Stimulated activated CD8-positive, alpha-beta memory T cell treated with anti-CD3 and anti-CD28 coated beads, Interleukin-15, amount 100 ng/mL, for 24 hours (primary cell): ENCODE data around the gene TLR1.
"Not testable (repeated sequence)": the region's sequence is repeated elsewhere in the genome, so short reads cannot be mapped to it uniquely, and the experiment has no call there.

Source experiments
- DNase-seq: peaks from one replicate; pipeline ENCODE4 v3.0.0-alpha.2; 2020; ENCODE audit warnings: low read depth

Gene TLR1

DNA sequence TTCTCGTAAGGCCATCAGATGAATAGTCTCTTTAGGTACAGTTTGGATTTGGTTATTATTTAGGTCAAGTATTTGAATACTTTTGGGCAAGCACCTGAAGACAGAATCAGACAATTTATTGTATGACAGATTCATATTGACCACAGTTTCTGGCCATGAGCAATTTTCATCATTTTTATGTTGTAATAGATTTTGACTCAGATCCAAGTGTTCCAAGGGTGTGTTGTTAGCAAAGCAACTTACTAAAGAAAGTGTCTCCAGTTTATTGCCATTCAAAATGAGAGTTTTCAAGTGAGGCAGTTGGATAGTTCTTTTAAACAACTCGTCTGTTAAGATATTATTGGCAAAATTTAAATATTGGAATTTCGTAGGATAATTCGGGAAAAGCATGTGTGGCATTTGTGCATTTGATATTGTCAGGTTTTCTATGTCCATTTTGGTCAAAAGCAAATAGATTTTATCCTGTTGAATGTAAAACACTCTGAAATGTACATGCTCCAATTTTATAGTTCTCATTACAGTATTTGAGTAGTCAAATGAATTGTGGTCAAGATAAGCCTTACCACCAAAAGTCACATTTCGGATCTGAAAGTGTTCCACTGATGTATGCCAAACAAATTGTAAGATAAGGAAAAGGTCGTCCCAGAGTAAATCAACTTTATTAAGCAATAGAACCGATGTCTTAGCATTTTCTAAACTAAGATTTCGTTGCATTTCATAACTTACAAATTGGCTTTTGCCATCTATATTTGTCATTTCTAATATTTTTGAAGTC, 30.2 kb downstream of the TLR1 start:
- no peak for DNase-seq

DNA sequence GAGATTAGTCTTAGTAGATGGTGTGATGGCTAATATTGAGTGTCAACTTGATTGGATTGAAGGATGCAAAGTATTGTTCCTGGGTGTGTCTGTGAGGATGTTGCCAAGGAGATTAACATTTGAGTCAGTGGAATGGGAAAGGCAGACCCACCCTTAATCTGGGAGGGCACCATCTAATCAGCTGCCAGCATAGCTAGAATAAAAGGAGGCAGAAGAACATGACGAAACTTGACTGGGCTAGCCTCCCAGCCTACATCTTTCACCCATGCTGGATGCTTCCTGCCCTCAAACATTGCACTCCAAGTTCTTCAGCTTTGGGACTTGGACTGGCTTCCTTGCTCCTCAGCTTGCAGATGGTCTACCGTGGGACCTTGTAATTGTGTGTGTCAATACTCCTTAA, 34.3 kb downstream of the TLR1 start:
- not testable (repeated sequence) for DNase-seq

DNA sequence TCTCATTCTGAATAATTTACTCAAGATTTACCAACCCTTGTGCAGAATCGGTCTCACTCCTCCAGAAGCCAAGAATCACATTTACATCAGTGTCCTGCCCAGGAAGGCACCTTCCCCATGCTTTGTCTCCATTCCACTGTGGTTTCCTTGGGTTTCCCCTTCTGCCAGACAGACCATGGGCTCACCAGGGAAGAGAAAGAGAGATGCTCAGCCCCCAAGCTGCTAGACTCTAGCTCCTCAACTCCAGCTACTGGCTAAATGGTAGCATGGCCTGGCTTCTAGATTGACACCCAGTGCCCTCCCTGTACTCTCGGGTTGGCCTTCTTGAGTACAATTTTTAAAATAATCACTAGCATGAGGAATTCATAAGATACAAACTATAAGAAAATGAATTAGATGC, 34.7 kb downstream of the TLR1 start:
- DNase-seq = no peak

DNA sequence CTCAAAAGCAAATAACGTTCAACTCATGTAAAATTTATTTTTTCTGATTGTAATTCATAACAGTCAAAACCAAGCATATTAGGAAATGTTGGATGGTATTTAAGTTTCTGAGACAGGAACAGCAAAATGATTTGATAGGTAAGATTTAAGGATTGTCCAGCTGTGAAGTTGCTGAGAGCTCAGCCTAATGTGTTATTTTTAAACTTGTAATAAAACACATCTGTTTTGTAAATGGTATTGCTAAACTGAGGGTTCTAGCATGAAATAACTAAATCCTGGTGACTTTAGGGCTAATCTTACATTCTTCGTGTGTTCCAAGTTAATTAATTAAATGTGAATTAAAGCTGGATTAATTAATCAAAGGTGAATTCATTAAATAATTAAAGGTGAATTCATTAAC, 35.1 kb downstream of the TLR1 start:
- no peak for DNase-seq

DNA sequence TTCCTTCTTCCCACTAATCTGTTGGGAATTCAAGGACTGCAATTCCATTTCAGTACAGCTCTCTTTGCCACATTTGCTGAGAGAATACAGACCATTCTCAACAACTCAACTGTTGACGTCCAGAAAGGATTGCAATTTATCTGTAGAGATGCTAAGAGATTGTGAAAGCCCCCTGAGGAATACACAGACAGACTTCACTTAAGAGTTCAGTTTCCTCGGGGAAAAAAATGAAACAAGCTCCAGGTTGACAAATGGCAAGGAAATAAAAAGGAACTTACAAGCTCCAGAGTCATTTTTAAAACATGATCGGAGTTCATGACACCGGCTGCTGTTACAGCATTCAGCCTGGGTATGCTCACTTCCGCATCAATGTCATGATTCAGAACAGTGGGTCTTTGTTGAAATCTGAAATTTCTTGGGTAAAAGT, 35.6 kb downstream of the TLR1 start:
- no peak for DNase-seq

DNA sequence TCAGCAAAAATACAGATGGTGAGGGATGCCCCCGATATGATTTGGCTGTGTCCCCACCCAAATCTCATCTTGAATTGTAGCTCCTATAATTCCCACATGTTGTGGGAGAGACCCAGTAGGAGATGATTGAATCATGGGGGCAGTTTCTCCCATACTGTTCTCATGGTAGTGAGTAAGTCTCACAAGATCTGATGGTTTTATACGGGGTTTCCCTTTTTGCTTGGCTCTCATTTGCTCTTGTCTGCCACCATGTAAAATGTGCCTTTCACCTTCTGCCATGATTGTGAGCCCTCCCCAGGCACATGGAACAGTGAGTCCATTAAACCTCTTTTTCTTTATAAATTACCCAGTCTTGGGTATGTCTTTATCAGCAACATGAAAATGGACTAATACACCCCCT, 37.7 kb downstream of the TLR1 start:
- DNase-seq = not testable (repeated sequence)

DNA sequence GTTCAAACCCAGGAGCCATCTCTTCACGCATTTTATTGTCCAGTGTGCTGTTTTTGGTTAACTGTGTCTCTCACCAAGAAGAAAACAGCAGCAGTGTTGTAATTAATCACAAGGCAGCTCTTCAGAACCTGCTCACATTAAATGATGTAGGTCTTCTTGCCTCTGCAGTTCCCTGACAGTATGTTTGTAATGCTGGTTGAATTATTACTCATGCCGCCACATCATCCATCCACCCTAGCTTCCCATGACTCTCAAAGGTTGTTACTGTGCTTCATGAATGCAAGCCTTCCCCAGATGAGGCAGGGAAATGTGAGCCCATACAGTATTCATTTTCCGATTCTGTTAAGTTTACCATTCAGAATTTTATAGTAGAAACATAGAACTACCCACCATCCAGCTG, 39.2 kb downstream of the TLR1 start:
- no peak for DNase-seq

DNA sequence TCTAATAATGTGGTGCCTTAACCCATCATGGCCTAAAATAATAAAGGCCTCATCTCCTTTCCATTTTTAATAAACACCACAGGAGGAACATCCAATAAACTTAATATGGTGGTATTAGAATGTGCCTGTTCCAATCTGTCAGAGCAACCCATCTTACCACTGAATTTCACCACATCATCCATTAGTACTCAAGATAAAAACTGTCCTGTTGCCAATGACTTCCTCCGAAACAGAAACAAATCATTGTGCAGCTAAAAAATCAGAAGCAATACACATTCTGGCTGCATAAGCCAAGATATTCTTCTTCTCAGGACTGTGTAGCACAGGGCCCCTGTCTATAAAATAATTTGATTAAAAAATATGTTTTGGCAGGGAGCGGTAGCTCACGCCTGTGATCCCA, 40.3 kb downstream of the TLR1 start:
- no peak for DNase-seq

DNA sequence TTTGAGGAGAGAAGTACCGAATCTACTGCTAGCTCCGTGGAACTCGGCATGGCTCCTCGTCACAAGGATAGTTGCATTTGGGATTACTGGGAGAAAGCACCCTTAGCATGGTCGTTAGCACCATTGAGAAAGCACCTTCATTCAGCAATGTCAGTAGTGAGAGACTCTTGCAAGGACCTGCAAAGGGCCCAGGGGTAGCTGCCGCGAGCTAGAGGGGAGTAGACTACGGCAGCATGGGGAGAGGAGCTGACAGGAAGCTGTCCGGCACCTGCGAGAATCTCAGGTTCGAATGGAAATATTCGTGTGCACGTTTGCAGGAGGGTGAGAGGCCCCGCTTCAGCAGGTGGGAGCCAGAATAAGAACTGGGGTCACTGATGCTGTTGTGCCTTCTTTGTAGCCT, 42.0 kb downstream of the TLR1 start:
- no peak for DNase-seq

DNA sequence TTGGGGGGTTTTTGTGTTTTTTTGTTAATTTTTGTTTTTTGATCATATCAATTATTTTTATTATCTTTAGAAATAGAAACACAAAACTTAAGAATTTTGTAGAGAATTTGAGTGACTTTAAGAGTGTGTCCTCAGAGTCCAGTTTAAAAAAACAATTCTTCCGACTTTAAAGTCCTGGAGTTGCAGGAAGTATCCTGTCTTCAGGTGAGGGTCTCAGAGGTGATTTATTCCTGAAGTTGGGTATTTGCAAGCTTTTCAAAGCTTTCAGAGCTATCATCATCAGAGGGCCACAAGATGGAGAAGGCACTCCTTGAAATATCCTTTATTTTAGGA, 44.8 kb downstream of the TLR1 start:
- no peak for DNase-seq

DNA sequence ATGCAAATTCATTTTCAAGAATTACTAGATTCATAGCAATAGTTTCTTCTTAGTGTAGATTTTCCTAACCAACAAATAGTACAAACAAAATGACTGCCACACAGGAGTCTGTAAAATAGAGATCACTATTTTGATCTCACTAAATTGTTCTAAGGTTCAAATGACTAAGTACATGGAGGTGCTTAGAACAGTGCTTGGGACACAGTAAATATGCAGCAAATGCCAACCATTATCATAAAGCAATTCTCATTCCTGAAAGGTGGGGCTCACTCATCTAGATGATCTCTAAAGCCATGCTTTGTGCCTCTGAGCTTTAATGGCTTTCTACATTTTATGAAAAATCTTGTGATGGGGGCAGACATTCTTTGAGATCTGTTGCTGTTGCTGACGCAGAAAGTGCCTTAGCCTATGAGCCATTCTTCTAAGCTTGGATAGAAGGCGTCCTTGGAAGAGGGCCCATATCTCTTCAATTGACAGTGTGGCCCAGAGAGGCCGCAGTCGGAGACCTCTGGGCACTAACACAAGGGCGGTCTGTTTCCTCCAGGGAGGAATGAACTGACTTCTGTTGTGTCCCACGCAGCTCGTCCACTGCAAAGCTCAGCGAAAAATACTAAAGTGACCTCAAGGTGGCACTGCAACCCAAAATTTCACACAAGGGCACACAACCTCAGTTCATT, 45.3 kb downstream of the TLR1 start:
- DNase-seq = peak; percentile 7

DNA sequence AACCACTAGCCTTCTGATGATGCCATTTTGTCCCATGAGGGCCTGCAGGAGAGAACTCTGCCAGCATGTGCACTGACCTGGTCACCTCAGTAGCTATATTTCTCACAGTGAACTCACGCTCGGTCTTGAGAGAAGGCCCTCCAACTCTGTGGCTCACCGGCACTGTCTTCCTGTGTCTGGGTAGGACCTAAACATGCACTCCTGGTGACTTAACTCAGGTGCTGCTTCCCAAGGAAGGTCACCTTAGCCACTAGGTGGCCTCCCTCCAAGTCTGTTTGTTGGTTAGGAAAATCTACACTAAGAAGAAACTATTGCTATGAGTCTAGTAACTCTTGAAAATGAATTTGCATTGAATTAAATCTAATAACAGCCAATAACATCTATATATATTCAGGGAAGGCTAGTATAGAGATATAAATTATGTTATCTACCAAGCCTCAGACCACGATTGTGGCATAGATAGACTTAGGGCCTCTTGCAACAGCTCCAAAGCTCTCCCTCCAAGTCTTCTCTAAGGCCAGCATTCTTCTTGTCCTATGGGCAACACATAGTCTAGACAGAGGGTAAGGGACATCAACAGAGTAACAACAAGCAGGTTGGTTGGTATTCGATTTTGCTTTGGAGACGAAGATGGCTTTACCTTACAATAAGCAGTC, 46.5 kb downstream of the TLR1 start:
- no peak for DNase-seq

DNA sequence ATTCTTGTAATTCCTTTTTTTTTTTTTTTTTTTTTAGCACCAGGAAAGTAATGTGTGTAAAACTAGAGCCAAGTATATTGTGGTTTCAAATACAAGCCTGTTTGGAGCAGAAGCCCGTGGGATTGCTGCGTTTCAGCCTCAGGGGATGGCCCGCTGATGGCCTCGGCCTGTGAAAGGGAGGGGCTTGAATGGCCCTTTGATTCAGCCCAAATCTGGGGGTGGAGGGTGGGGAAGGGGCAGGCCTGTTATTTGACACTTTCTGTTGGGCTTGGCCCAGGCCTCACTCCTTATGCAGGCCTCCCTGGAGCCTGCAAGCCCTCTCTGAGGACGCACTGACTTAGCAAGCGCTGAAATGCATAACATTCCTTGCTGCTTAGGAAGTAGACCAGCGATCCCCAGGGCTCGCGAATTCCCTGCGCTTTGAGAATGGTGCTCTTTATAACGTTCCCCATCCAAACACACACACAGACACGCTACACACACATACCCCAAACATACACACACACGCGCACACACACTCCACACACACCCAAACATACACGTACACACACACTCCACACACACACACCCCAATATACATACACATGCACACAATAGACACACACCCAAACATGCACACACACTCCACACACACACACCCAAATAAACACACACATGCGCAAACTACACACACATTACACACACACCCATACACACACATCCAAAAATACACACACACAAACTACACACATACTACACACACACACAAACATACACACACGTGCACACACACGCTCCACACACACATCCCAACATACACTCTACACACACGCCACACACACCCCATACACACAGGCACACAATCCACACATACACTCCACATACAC, 51.4 kb downstream of the TLR1 start:
- no peak for DNase-seq

DNA sequence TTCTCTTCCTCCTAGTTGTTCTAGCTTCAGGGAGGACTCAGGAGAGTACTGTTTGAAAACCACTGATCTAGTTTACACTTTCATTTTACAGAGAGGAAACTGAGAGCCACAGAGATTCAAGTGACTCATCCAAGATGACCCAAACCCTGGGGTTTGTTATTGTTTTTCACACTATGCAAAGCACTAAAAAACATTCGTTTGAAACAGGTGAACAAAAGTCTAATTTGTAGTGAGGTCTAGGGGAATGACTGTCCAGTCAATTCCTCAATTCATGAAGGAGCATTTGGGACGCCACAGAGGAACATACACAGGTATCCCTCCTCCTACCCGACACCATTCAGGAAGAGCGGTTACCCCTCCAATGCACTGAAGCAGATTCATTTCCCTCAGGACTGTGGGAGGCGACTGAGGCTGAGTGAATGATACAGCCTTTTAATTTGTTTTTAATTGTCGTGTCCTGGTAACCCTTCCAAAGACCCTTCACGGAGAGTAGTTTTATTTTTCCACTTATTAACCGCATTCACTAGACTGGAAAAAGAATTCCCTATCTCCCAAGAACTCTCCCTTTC, 52.1 kb downstream of the TLR1 start:
- DNase-seq = no peak

DNA sequence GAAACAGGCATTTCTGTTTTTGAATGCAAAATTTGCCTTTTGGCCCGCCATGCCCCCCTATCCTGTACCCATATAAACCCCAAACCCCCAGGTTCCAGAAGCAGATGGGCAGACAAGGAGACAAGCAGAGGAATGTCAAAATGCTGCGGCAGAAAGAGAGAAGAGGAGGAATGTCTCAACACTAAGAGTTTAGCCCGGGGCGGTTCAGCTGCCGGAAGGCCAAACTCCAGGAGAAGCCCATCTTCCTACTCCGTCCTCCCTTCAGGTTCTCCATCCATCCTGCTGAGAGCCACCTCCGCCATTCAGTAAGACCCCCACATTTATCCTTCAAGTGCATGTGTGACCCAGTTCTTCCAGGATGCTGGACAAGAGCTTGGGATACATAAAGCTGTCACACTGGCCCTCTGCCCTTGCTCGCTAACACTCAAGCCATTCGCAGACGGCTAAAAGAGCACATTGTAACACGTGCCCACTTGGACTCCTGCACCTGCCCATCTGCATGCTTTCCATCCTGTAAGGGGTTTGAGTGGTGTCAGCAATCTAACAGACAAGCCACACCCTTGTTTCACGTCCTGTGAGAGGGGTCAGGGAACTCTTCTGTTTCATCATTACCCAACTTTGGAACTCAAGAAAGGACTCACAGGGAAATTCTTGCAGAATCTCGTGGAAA, 53.1 kb downstream of the TLR1 start:
- no peak for DNase-seq

DNA sequence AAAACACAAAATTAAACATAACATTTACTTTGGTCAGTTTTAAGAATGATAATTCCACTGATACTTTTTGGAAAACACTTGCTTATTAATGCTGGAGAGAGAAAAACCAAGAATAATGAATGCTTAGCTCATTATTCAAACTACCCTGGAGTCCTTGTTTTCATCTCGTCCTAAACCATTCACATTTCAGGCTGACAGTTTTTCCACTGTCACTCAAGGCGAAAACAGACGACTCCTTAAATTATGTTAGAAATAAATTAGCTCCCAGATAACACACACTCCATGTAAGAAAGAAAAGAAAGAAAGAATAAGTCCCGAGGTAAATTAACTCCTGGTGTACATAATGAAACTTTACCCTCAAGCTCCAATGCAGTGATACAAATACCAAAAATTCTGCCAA, 55.3 kb downstream of the TLR1 start:
- DNase-seq = no peak

DNA sequence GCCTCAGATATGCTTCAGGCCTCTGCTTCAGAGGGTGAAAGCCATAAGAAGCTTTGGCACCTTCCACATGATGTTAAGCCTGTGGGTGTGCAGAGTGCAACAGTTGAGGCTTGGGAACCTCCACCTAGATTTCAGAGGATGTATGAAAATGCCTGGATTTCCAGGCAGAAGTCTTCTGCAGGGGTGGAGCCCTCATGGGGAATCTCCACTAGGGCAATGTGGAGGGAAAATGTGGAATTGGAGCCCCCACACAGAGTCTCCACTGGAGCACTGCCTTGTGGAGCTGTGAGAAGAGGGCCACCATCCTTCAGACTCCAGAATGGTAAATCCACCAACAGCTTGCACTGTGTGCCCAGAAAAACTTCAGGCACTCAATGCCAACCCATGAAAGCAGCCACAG, 57.0 kb downstream of the TLR1 start:
- no peak for DNase-seq
